ENCODE data around the gene CFAP61. TPM values are rescaled to one million over a fixed set of nuclear protein-coding genes. Genes with fewer than 3 reads are reported as not detected.
"Not testable (repeated sequence)": the region's sequence is repeated elsewhere in the genome, so short reads cannot be mapped to it uniquely, and the experiment has no call there.

The CFAP61 gene, protein sequence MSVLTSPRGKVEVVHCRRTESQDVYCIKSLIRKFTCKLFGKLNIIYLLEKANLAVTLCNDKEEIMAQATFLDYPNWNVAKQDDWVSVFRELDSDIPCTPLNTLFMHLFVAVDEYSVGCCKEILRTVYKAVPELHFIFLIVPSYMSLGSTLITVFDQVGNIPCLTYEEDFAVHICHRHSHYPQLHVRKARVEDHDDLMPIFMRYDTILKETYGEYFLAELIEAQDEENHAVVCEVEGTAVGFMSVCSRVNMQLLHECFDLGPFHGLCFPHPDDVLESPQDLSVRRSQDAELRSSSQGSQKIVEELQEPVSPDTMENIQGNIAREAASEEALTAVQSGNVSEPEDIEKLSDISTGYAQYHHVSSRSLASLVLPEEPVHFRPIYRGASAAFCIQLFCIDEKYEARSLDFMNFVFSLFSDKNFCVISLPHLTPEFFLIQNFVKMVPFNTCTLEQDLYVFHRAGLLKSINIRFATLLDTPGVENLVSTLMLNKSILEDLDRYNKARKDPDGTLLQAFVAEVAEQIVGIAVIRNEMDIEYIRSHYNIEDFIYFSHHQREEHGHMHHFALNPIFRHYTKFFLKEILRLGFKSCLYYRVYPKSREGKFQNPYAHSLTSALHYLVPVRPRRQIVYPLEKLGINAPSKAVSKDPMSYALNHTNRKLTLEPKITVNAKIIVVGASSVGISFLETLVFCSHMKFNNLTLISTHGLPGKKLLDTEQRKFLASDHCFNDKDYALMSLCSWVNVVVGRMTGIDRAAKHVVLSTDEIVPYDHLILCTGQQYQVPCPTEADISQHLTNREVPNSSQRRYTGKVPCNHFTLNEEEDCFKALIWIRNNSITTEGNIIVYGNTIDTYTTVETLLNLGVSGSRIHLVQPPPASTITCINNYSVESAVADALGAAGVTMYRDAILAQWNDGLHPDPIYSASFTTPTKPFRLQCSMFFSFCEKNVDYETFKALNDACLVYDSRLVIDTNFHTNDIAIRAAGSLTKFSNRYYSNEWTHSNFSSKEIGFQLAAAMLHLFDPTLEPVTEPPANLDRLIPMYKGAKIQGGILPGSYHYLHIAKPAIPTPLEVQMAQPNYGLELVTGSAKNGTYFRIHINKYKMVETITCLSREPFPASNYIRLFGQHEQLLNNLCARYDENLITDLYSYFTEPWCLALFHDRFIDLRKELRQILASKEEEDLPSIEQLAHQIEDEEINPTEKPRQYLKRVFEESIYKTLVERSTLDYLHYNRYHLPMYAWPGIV
- total RNA-seq, result not detected

GRCh38 chr20:20052074-20052970 is at the start of gene CFAP61, which contains the start of gene CRNKL1:
TSS of gene CFAP61 (plus strand) at chr20:20052532. CDS start at chr20:20056654, 4,122 bp downstream.
TSS of gene CRNKL1 (minus strand) at chr20:20052466. CDS start at chr20:20052342, 124 bp downstream.
- peak; percentile 99 for DNase-seq

DNA sequence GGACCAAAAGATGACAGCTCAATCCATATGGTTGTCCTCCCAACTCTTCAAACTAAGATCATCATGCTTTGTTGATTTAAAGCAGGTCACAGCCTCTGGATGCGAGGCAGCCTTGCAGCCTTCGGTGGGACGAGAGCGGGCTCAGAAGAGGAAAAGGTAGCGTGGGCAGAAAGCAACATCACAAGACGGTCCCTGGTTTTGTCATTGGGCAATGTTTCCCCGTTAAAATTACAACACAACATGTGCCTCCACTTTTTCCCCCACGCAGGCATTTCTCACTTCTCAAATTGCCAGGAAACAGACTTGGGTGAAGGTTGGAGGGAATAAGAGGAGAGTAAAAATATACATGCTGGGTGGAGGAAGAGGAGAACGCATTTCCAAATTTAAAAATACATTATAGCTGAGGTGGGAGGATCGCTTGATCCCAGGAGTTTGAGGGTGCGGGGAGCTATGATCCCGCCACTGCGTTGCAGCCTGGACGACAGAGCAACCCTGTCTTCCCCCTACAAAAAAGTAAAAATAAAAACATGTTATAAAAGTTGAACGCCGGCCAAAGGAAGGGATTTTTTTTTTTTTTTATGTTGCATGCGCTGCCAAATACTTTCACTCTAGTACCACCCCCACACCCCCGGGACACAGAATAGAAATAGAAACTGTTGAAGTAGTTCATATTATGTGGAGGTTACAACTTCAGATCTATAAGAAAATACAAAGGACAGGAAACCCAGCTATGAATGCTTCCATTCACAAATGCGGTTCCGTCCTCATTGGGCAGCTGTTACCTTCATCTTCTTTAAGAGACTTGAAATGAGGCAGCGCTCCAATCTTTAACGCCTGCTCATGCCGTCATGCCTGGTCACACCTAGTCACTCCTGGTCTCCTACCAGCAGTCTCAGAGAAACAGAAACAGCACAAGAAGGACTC is 49.0 kb upstream of the CFAP61 start:
- DNase-seq, result no peak

GRCh38 chr20:20003955-20004322 is 48.4 kb upstream of the CFAP61 start:
- not testable (repeated sequence) for DNase-seq

DNA sequence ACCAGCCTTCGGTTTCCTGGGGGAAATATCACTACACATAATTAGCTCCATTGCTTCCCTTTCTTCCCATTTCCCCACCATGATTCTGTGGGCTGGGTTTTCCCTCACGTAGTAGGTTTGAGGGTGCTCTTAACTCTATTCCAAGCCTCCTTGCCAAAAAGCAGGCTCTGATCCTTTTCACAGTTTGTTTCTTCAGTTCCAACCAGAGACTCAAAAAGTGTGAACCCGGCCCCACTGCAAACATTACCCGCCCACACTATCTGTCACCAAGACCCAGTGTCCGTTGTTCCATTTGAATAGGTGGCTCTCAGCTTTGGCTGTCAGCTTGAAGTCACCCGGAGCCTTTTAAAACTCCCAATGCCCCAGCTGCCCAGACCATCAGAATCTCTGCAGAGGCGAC is 47.0 kb upstream of the CFAP61 start:
- DNase-seq, result no peak

DNA sequence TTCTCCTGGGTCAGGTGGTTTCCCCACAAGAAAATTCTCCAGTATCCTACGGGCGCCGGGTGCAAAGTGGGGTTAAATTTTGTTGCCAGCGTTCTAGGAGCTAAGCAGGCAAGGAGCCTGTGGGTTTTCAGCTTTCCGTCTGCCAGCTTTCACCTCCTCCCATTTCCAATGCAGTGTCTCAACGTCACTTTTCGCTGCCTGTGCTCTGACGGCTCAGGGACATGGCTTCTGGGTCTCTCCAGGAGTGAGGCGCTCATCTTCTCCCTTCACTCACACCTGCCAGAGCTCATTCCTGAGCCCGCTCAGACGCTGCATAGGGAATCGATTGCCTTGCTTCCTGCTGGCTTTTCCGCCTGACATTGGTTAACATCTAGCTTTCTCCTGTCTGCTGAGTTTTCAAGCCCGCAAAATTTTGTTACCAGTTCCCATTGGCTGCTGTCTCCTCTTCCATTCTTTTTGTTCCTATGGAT is 42.5 kb upstream of the CFAP61 start:
- no peak for DNase-seq

DNA sequence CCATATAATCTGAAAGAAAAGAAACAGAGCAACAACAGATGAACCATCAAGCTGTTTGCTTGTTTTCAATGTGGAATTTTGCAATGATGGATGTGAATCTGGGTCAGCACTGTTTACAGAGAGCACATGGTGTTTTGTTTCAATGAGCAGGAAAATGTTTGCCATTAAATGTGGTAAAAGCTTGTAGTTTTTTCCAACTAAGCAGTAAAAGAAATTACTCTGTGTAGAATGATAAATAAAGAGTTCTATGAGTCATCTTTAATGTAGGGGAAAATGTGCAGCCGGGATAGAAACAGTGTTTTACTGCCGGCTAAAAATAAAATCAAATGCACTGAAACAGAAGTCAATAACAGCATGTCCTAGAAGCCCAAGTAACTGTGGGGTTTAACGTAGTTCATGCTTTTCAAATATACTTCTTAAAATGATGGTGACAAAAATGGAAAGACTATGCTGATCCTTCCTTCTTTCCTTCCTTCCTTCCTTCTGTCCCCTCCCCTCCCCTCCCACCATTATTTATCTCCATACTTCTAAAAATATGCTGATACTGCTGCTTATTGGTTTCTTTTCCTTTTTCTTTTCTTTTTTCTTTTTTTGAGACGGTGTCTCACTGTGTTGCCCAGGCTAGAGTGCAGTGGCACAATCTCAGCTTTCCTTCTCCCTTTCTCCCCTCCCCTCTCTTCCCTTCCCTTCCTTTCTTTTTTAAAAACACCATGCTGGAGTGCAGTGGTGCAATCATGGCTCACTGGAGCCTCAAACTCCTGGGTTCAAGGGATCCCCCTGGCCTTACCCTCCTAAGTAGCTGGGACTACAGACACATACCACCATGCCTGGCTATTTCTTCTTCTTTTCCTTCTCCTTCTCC is 41.5 kb upstream of the CFAP61 start:
- no peak for DNase-seq

DNA sequence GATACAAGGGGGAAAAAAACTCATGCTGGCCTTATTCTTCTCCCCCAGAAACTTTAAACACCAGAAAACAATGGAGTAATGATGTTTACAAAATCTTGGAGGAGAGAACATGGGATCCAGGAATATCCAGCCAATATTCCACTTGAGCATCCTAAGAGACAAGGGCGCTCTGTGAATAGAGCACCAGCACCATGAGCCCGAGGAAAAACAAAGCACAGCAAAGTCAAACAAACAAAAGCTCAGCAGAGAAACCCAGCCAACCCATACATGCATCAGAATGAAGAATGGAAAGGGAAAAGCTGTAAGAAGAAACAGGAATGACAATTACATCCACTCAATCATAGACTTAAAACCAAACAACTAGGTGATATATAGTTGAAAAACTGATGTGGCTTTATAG is 39.8 kb upstream of the CFAP61 start:
- no peak for DNase-seq

GRCh38 chr20:20014659-20015058 is 37.7 kb upstream of the CFAP61 start:
- no peak for DNase-seq

- DNase-seq, result peak; percentile 89
Measured at GRCh38 chr20:20017001-20017843, 35.1 kb upstream of the CFAP61 start, which contains the start of gene NAA20. TSS of gene NAA20 (plus strand) at chr20:20017362. CDS start at chr20:20017397, 35 bp downstream.

DNA sequence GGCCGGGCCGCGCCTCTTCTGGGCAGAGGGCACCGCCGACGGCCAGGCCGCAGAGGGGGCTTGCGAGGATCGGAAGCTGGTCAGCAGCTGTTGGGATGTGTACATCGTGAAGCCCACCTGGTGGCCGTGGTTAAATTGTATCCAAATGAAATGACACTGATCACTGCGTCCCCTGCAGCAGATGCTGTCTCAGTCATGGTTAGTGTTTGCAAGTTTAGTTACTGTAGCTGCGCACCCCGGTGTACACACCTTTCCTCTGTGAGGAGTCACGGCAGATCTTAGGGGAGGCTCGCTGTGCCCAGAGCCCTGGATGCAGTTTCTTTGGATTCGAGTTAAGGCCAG is 34.5 kb upstream of the CFAP61 start:
- DNase-seq, result peak; percentile 20

- DNase-seq, result no peak
Measured at GRCh38 chr20:20018366-20018765, 34.0 kb upstream of the CFAP61 start.

- no peak for DNase-seq
Measured at GRCh38 chr20:20019123-20019522, 33.2 kb upstream of the CFAP61 start.

GRCh38 chr20:20020908-20021307 is 31.4 kb upstream of the CFAP61 start:
- DNase-seq, result no peak

- no peak for DNase-seq
Measured at GRCh38 chr20:20021835-20022234, 30.5 kb upstream of the CFAP61 start.

DNA sequence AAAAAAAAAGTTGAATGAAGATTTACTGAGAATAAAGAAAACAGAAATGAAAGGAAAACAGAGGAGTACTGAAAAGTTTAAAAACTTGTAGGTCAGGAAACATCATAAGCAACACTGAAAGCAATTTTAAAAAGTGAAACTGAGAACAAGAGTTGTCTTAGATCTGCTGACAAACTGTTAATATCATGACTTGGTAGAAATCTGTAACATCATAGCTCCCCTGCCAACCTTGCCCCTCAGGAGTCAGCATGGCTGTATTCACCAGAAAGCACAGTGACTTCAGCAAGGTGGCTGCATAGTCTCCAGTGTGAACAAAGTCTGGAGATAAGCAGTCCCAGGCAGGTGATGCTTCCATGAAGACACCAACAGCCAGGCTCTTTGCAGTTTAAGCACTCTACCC is 29.8 kb upstream of the CFAP61 start:
- no peak for DNase-seq

DNA sequence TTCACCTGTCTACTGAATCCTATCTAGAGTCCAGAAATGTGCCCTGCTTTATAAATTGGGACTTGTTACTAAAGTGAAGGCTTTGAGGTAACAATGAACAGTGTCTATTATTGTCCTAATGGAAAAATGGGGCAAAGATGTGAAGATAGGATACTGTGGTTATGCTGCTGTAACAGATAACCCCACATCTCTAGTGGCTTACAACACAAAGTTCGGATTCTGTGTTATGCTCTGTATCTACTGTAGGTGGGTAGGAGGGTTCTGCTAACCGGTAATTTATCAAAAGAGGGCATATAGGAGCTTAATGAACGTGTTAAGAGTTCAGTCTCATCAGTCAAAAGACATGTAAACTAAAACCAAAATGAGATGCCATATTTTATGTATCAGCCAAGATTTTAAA is 28.9 kb upstream of the CFAP61 start:
- no peak for DNase-seq

- no peak for DNase-seq
Measured at GRCh38 chr20:20024942-20025341, 27.4 kb upstream of the CFAP61 start.

DNA sequence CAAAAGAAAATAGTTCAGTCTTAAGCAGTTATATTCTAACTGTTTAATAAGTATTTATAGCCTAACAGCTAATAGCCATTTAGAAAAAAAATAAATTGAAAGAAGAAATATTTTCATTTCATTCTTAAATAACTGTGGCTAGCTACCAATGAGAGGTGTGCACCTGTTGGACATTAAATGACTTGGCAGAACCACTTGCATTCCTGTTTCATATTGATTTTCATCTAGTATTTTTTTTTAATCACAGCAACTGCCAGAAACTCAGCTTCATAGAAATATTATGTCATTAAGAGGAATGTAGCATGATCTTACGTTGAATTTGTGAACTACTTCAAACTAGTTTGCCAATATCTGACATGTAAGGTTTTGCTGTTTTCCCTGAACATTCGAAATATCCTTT is 25.0 kb upstream of the CFAP61 start:
- DNase-seq, result no peak

DNA sequence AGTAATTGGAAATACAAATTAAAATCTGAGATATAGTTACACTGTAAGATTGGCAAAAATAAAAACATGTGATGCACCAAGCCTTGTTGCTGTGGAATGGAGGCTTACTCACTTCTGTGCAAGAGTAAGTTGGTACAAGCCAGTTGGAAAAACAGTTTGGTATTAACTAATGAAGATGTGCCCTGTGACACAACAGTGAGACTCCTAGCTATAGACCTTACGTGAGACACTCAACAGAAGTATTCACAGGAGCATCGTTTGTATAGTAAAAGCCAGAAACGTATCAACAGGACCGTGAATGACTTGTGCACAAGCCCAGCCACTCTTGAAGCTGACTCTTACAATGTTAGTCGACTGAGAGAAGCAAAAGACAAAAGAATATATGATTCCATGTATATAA is 20.5 kb upstream of the CFAP61 start:
- no peak for DNase-seq

Measured in effector CD4-positive, alpha-beta T cell (primary cell).